ENCODE measurements around the gene LIFR.
"Not testable (repeated sequence)": the region's sequence is repeated elsewhere in the genome, so short reads cannot be mapped to it uniquely, and the experiment has no call there.

LIFR gene

DNA sequence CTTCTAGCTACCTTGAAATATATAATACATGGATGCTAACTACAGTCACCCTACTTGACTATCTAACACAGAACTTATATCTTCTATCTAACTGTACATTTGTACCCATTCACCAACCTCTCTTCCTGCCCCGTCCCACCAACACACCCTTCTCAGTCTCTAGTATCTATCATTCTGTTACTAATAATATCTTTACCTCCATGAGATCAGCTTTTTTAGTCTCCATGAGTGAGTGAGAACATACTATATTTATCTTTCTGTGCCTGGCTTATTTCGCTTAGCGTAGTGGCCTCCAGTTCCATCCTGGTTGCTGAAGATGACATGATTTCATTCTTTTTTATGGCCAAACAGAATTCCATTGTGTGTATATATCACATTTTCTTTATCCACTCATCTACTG is 37.0 kb downstream of the LIFR start:
- no peak for DNase-seq (ENCODE audit: extremely low spot score)
- TF ChIP-seq, protein P1, sequence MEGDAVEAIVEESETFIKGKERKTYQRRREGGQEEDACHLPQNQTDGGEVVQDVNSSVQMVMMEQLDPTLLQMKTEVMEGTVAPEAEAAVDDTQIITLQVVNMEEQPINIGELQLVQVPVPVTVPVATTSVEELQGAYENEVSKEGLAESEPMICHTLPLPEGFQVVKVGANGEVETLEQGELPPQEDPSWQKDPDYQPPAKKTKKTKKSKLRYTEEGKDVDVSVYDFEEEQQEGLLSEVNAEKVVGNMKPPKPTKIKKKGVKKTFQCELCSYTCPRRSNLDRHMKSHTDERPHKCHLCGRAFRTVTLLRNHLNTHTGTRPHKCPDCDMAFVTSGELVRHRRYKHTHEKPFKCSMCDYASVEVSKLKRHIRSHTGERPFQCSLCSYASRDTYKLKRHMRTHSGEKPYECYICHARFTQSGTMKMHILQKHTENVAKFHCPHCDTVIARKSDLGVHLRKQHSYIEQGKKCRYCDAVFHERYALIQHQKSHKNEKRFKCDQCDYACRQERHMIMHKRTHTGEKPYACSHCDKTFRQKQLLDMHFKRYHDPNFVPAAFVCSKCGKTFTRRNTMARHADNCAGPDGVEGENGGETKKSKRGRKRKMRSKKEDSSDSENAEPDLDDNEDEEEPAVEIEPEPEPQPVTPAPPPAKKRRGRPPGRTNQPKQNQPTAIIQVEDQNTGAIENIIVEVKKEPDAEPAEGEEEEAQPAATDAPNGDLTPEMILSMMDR (IDR thresholded peaks at IDR 0.05; ENCODE audit: control extremely low read depth, extremely low read depth, low read depth, missing control alignments): no peak
- ChIA-PET POLR2A (no interaction called here), CTCF (interaction anchor here (0.8 to 1.6 kb wide), 2 partner anchors 8 to 78 kb away, joined by 3 to 6 read pairs; no protein-coding TSS in a partner anchor)

DNA sequence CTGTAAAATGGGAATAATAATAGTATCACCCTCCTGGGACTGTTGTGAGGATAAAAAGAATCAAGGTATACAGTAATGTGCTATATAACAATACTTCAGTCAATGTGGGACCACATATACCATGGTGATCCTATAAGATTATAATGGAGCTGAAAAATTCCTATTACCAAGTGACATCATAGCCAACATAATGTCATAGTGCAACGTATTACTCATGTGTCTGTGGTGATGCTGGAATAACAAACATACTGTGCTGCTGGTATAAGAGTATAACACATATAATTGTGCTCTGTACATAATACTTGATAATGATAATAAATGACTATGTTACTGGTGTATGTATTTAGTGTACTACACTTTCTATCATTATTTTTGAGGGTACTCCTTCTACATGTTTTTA is 38.1 kb downstream of the LIFR start:
- DNase-seq (ENCODE audit: extremely low spot score): no peak
- TF ChIP-seq, protein P1 (IDR thresholded peaks at IDR 0.05; ENCODE audit: control extremely low read depth, extremely low read depth, low read depth, missing control alignments): no peak
- CTCF ChIA-PET: interaction anchor here (0.8 to 1.6 kb wide), 2 partner anchors 9 to 77 kb away, joined by 3 to 6 read pairs; no protein-coding TSS in a partner anchor
- POLR2A ChIA-PET: no interaction called here

DNA sequence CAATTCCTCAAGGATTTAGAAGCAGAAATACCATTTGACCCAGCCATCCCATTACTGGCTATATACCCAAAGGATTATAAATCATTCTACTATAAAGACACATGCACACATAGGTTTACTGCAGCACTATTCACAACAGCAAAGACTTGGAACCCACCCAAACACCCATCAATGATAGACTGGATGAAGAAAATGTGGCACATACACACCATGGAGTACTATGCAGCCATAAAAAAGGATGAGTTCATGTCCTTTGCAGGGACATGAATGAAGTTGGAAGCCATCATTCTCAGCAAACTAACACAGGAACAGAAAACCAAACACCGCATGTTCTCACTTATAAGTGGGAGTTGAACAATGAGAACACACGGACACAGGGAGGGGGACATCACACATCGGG is 39.8 kb downstream of the LIFR start:
- CTCF ChIA-PET; DNase-seq (ENCODE audit: extremely low spot score); POLR2A ChIA-PET: not testable (repeated sequence)

DNA sequence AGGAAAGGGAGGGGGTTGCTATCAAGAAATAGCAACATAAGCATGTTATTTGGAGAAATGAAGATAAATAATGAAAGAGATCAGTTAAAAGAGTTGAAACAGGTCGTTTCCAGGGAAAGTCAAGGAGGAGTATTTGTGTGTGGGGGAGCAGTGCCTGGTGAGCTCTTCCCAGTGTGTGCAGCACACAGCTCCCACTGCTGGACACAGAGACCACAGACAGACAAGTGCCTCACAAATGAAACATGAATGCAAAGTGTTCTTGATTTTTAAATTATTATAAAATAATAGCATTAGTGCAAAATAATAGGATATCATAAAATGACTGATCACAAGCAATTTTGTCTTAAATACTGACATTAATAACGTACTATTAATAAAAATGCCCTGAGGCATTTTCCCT is 40.8 kb downstream of the LIFR start:
- ChIA-PET CTCF (no interaction called here), POLR2A (no interaction called here)
- DNase-seq (ENCODE audit: extremely low spot score): no peak
- TF ChIP-seq, protein P1 (IDR thresholded peaks at IDR 0.05; ENCODE audit: control extremely low read depth, extremely low read depth, low read depth, missing control alignments): no peak

DNA sequence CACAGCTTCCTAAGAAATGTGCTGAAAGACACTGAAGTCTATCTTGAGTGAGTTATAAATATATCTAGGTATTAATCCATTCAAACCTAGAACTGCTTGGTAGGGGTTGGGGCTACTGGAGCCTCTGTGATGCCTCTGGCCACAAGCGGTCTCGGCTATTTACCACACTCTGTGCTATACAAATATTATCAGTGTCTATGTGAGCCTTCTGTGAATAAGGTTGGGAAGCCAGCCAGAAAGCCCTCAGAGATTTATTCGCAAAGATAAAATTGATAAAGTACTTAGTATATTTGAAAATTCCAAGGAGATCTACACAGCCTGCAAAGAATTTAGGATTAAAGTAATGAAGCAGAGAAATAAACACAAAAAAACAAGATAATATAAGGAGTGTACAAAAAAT is 41.4 kb downstream of the LIFR start:
- ChIA-PET CTCF (no interaction called here), POLR2A (no interaction called here)
- TF ChIP-seq, protein P1 (IDR thresholded peaks at IDR 0.05; ENCODE audit: control extremely low read depth, extremely low read depth, low read depth, missing control alignments): no peak
- no peak for DNase-seq (ENCODE audit: extremely low spot score)

DNA sequence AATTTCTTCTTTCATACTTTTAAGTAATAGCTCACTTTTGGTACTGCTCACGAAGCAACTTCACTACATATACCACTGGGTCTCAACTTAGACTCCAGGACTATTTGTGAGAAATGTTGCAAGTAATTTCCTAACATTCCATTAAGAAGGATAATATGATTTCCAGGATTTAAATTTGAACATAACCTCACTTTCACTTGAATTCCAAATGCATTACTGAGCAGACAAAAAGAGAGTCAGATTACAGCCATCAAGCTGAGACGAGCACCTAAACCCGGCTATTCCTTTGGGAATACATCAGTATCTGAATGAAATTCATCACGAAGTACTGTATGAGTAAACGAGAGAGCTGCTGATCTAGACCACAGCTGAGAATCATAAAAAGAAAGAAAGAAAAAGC is 47.3 kb downstream of the LIFR start:
- DNase-seq (ENCODE audit: extremely low spot score): no peak
- POLR2A ChIA-PET: no interaction called here
- TF ChIP-seq, protein P1 (IDR thresholded peaks at IDR 0.05; ENCODE audit: control extremely low read depth, extremely low read depth, low read depth, missing control alignments): no peak
- CTCF ChIA-PET: interaction anchor here (0.9 to 2.8 kb wide), 2 partner anchors 14 to 68 kb away, joined by 3 to 7 read pairs; no protein-coding TSS in a partner anchor

DNA sequence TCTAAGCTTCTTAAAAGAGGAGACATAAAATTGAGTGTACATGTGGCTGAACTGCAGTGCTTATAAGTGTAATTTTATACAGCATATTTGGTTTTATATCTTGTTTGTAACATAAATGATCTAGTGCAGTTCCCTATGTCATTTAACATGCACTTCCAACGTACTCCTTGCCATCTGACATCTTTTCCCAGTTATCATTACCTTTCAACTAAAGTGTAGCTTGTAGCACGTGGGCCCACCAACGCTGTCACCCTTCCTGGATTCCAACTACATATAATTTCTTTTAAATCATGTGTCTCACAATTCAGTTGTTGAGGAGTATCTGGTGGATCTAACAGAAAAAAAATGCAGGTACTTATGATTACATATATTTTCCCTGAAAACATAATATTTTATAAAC is 50.1 kb downstream of the LIFR start:
- no peak for DNase-seq (ENCODE audit: extremely low spot score)
- TF ChIP-seq, protein P1 (IDR thresholded peaks at IDR 0.05; ENCODE audit: control extremely low read depth, extremely low read depth, low read depth, missing control alignments): no peak
- ChIA-PET POLR2A (no interaction called here), CTCF (interaction anchor here (1.0 kb wide), 1 partner anchor 65 kb away, joined by 5 read pairs; no protein-coding TSS in a partner anchor)

All from GM10248 (cell line).